Measurements from ENCODE around the gene POLR1D.

Gene POLR1D

GRCh38 chr13:27638001-27638400 lies 16.3 kb downstream of the POLR1D start:
- DNase-seq: no peak

- DNase-seq: peak in 2 of 58 donors; percentile 3 to 18
Observed at GRCh38 chr13:27638521-27638920, 16.8 kb downstream of the POLR1D start.

GRCh38 chr13:27639186-27639585 lies 17.5 kb downstream of the POLR1D start:
- DNase-seq: no peak

GRCh38 chr13:27641711-27642502 lies 20.2 kb downstream of the POLR1D start:
- DNase-seq: no peak

GRCh38 chr13:27643334-27644132 lies 21.8 kb downstream of the POLR1D start:
- DNase-seq: no peak

GRCh38 chr13:27644302-27644701 lies 22.6 kb downstream of the POLR1D start:
- DNase-seq: no peak

- DNase-seq: no peak
Observed at GRCh38 chr13:27650312-27650711, 28.6 kb downstream of the POLR1D start.

GRCh38 chr13:27654059-27654458 lies 32.4 kb downstream of the POLR1D start:
- no peak for DNase-seq

GRCh38 chr13:27654816-27655215 lies 33.1 kb downstream of the POLR1D start:
- no peak for DNase-seq

GRCh38 chr13:27657724-27658123 lies 36.0 kb downstream of the POLR1D start:
- DNase-seq: no peak

GRCh38 chr13:27658546-27658945 lies 36.9 kb downstream of the POLR1D start:
- DNase-seq: no peak

- no peak for DNase-seq
Observed at GRCh38 chr13:27659145-27659865, 37.6 kb downstream of the POLR1D start.

GRCh38 chr13:27660511-27660910 lies 38.8 kb downstream of the POLR1D start:
- no peak for DNase-seq

- DNase-seq: no peak
Observed at GRCh38 chr13:27661017-27661416, 39.3 kb downstream of the POLR1D start.

GRCh38 chr13:27662738-27663470 lies 41.2 kb downstream of the POLR1D start:
- DNase-seq: no peak

- no peak for DNase-seq
Observed at GRCh38 chr13:27663947-27664346, 42.3 kb downstream of the POLR1D start.

GRCh38 chr13:27665333-27665732 lies 43.6 kb downstream of the POLR1D start:
- no peak for DNase-seq

GRCh38 chr13:27665761-27666160 lies 44.1 kb downstream of the POLR1D start:
- DNase-seq: no peak

GRCh38 chr13:27666951-27667350 lies 45.3 kb downstream of the POLR1D start:
- DNase-seq: no peak

- DNase-seq: no peak
Observed at GRCh38 chr13:27667946-27668345, 46.3 kb downstream of the POLR1D start.

- no peak for DNase-seq
Observed at GRCh38 chr13:27670861-27671260, 49.2 kb downstream of the POLR1D start.

All from anterior cingulate cortex (tissue), 58 donors.